ENCODE results near the gene CDC42BPB. TPM values are rescaled to one million over a fixed set of nuclear protein-coding genes. Genes with fewer than 3 reads are reported as not detected.

Gene CDC42BPB
- 1 to 10 TPM; 2.0 to 2.5 TPM for total RNA-seq

- Mint-ChIP-seq H3K27me3 (peaks cover 43% of the 10 kb centered on the region), H3K4me1 (peaks cover 3% of the 10 kb centered on the region), H3K4me3 (peak within 1 kb of the TSS; percentile 70), H3K36me3 (no peaks in the 10 kb centered on the region), H3K27ac (no peak within 1 kb of the TSS), H3K9me3 (no peaks in the 10 kb centered on the region)
- DNase-seq = peak; percentile 65
These were observed at the start of gene CDC42BPB for GRCh38 chr14:103057372-103058163. CDC42BPB (minus strand) TSS chr14:103057549; CDS start chr14:103057173, 376 bp downstream.

GRCh38 chr14:103105580-103106150 lies 48.3 kb upstream of the CDC42BPB start:
- Mint-ChIP-seq H3K4me1 (peaks cover 6% of the 10 kb centered on the region), H3K27ac (no peak overlapping the region), H3K36me3 (no peaks in the 10 kb centered on the region), H3K9me3 (no peaks in the 10 kb centered on the region), H3K4me3 (no peak overlapping the region), H3K27me3 (peaks cover 49% of the 10 kb centered on the region)
- no peak for DNase-seq

GRCh38 chr14:103104654-103105452 lies 47.5 kb upstream of the CDC42BPB start:
- DNase-seq = peak; percentile 77
- H3K36me3 Mint-ChIP-seq = no peaks in the 10 kb centered on the region
- peaks cover 51% of the 10 kb centered on the region for H3K27me3 Mint-ChIP-seq
- peaks cover 6% of the 10 kb centered on the region for H3K4me1 Mint-ChIP-seq
- no peak overlapping the region for H3K27ac Mint-ChIP-seq
- H3K4me3 Mint-ChIP-seq = no peak overlapping the region
- H3K9me3 Mint-ChIP-seq = no peaks in the 10 kb centered on the region

GRCh38 chr14:103104389-103104653 lies 47.0 kb upstream of the CDC42BPB start:
- Mint-ChIP-seq H3K27me3 (peaks cover 51% of the 10 kb centered on the region), H3K9me3 (no peaks in the 10 kb centered on the region), H3K27ac (no peak overlapping the region), H3K4me3 (no peak overlapping the region), H3K4me1 (peaks cover 6% of the 10 kb centered on the region), H3K36me3 (no peaks in the 10 kb centered on the region)
- DNase-seq = no peak

- no peak overlapping the region for H3K4me3 Mint-ChIP-seq
- peaks cover 51% of the 10 kb centered on the region for H3K27me3 Mint-ChIP-seq
- H3K27ac Mint-ChIP-seq = no peak overlapping the region
- no peak for DNase-seq
- peaks cover 6% of the 10 kb centered on the region for H3K4me1 Mint-ChIP-seq
- no peaks in the 10 kb centered on the region for H3K36me3 Mint-ChIP-seq
- no peaks in the 10 kb centered on the region for H3K9me3 Mint-ChIP-seq
These were observed 46.4 kb upstream of the CDC42BPB start for GRCh38 chr14:103103461-103104388.

- Mint-ChIP-seq H3K27me3 (peaks cover 51% of the 10 kb centered on the region), H3K9me3 (no peaks in the 10 kb centered on the region), H3K27ac (no peak overlapping the region), H3K4me1 (peaks cover 6% of the 10 kb centered on the region), H3K36me3 (no peaks in the 10 kb centered on the region), H3K4me3 (no peak overlapping the region)
- DNase-seq = no peak
These were observed 45.4 kb upstream of the CDC42BPB start for GRCh38 chr14:103102689-103103260.

GRCh38 chr14:103101963-103102688 lies 44.8 kb upstream of the CDC42BPB start:
- peaks cover 6% of the 10 kb centered on the region for H3K4me1 Mint-ChIP-seq
- no peak overlapping the region for H3K27ac Mint-ChIP-seq
- H3K4me3 Mint-ChIP-seq = no peak overlapping the region
- DNase-seq = no peak
- peaks cover 51% of the 10 kb centered on the region for H3K27me3 Mint-ChIP-seq
- no peaks in the 10 kb centered on the region for H3K36me3 Mint-ChIP-seq
- H3K9me3 Mint-ChIP-seq = no peaks in the 10 kb centered on the region

- no peak overlapping the region for H3K27ac Mint-ChIP-seq
- H3K27me3 Mint-ChIP-seq = peaks cover 51% of the 10 kb centered on the region
- H3K4me1 Mint-ChIP-seq = peaks cover 6% of the 10 kb centered on the region
- no peaks in the 10 kb centered on the region for H3K9me3 Mint-ChIP-seq
- no peak overlapping the region for H3K4me3 Mint-ChIP-seq
- H3K36me3 Mint-ChIP-seq = no peaks in the 10 kb centered on the region
- DNase-seq = no peak
These were observed 44.1 kb upstream of the CDC42BPB start for GRCh38 chr14:103101257-103101962.

GRCh38 chr14:103100281-103101121 lies 43.2 kb upstream of the CDC42BPB start:
- Mint-ChIP-seq H3K27me3 (peaks cover 44% of the 10 kb centered on the region), H3K27ac (no peak overlapping the region), H3K4me3 (no peak overlapping the region), H3K4me1 (peaks cover 6% of the 10 kb centered on the region), H3K9me3 (no peaks in the 10 kb centered on the region), H3K36me3 (no peaks in the 10 kb centered on the region)
- DNase-seq = no peak

GRCh38 chr14:103099733-103100280 lies 42.5 kb upstream of the CDC42BPB start:
- no peak overlapping the region for H3K27ac Mint-ChIP-seq
- peaks cover 2% of the 10 kb centered on the region for H3K4me1 Mint-ChIP-seq
- no peaks in the 10 kb centered on the region for H3K9me3 Mint-ChIP-seq
- H3K27me3 Mint-ChIP-seq = peaks cover 37% of the 10 kb centered on the region
- no peak for DNase-seq
- no peak overlapping the region for H3K4me3 Mint-ChIP-seq
- no peaks in the 10 kb centered on the region for H3K36me3 Mint-ChIP-seq

GRCh38 chr14:103099081-103099732 lies 41.9 kb upstream of the CDC42BPB start:
- DNase-seq = no peak
- Mint-ChIP-seq H3K27ac (no peak overlapping the region), H3K27me3 (peaks cover 32% of the 10 kb centered on the region), H3K4me3 (no peak overlapping the region), H3K9me3 (no peaks in the 10 kb centered on the region), H3K36me3 (no peaks in the 10 kb centered on the region), H3K4me1 (peaks cover 2% of the 10 kb centered on the region)
